Caco-2 (cell line): ENCODE measurements around the gene UBASH3B. TPM values are rescaled to one million over a fixed set of nuclear protein-coding genes. Genes with fewer than 3 reads are reported as not detected.

Source experiments
- BruUV-seq: library from RNA; stranded (reverse); fragments of 400-500 nt; replicated peaks from 2 replicates; lab custom pipeline; 2021; lab: Mats Ljungman, UMichigan
- CTCF ChIA-PET: fragments of 300-600 bp; sonication (Branson Sonifier 250); formaldehyde crosslinking; loops from one replicate; lab custom pipeline; 2022; ENCODE audit warnings: antibody characterized with exemption; lab: Charles Lee
- POLR2A ChIA-PET: fragments of 300-600 bp; sonication (Branson Sonifier 250); formaldehyde crosslinking; loops from one replicate; lab custom pipeline; 2022; ENCODE audit warnings: antibody characterized with exemption; lab: Charles Lee
- DNase-seq, 2 experiments: peaks; one replicate each; pipeline versions ENCODE4 v3.0.0 to v3.0.0-alpha.2; 2020 to 2022
- H3K27me3 ChIP-seq: replicated peaks from 2 replicates; pipeline ENCODE4 v1.6.0; 2011; ENCODE audit warnings: low read length; ENCODE audit not compliant: control insufficient read depth, insufficient read depth
- H3K36me3 ChIP-seq: 2 replicates; pipeline ENCODE4 v1.5.1; 2011; ENCODE audit warnings: low read length; ENCODE audit not compliant: control insufficient read depth, insufficient read depth
- H3K4me1 ChIP-seq: fragments of 250-450 bp; sonication (Bioruptor Pico); 2 replicates; pipeline ENCODE4 v1.5.1; 2020; ENCODE audit warnings: mild to moderate bottlenecking
- H3K4me3 ChIP-seq: 2 replicates; pipeline ENCODE4 v1.5.1; 2011; ENCODE audit warnings: low read depth, mild to moderate bottlenecking, control low read depth, low read length
- H3K9me3 ChIP-seq: fragments of 250-450 bp; sonication (Bioruptor Pico); 2 replicates; pipeline ENCODE4 v1.5.1; 2020; ENCODE audit warnings: mild to moderate bottlenecking, moderate library complexity
- H3K27ac Mint-ChIP-seq: one replicate; pipeline ENCODE4 v1.8.0; 2022; ENCODE audit warnings: mixed read lengths; ENCODE audit not compliant: unreplicated experiment
- H3K27me3 Mint-ChIP-seq: one replicate; pipeline ENCODE4 v1.8.0; 2022; ENCODE audit warnings: mixed read lengths; ENCODE audit not compliant: insufficient read depth, unreplicated experiment
- H3K36me3 Mint-ChIP-seq: one replicate; pipeline ENCODE4 v1.8.0; 2022; ENCODE audit warnings: mild to moderate bottlenecking, mixed read lengths; ENCODE audit not compliant: insufficient read depth, unreplicated experiment
- H3K4me1 Mint-ChIP-seq: one replicate; pipeline ENCODE4 v1.8.0; 2022; ENCODE audit warnings: low read depth, mixed read lengths; ENCODE audit not compliant: unreplicated experiment
- H3K4me3 Mint-ChIP-seq: one replicate; pipeline ENCODE4 v1.8.0; 2022; ENCODE audit warnings: mild to moderate bottlenecking, moderate library complexity, mixed read lengths; ENCODE audit not compliant: unreplicated experiment
- H3K9me3 Mint-ChIP-seq: one replicate; pipeline ENCODE4 v1.8.0; 2022; ENCODE audit warnings: mixed read lengths; ENCODE audit not compliant: unreplicated experiment
- intact Hi-C: fragments of 100-400 bp; cut with micrococcal nuclease; formaldehyde crosslinking; loops from one replicate; pipeline ENCODE4 v1.10.0; 2022; ENCODE audit not compliant: unreplicated experiment
- total RNA-seq: library from RNA; stranded (reverse); gene quantifications from 2 replicates; pipeline ENCODE4 v1.2.3, GENCODE V29; 2022
- TF ChIP-seq, protein P1 (sequence below), 2 experiments: fragments of 200-600 bp in 1 of 2; IDR thresholded peaks; 1 replicate in 1 of 2; 2 replicates in 1 of 2; pipeline versions ENCODE4 v1.5.1 to v1.8.0; 2011 to 2022; ENCODE audit warnings: antibody characterized with exemption in 1 of 2, control low read depth in 1 of 2, inconsistent platforms in 1 of 2, low read depth in 1 of 2, low read length in 1 of 2, mild to moderate bottlenecking in 1 of 2, moderate library complexity in 1 of 2; ENCODE audit not compliant: insufficient read depth in 1 of 2, severe bottlenecking in 1 of 2, unreplicated experiment in 1 of 2

UBASH3B gene
- total RNA-seq, 1 experiment from 2014 or later, result 21.5 TPM

DNA sequence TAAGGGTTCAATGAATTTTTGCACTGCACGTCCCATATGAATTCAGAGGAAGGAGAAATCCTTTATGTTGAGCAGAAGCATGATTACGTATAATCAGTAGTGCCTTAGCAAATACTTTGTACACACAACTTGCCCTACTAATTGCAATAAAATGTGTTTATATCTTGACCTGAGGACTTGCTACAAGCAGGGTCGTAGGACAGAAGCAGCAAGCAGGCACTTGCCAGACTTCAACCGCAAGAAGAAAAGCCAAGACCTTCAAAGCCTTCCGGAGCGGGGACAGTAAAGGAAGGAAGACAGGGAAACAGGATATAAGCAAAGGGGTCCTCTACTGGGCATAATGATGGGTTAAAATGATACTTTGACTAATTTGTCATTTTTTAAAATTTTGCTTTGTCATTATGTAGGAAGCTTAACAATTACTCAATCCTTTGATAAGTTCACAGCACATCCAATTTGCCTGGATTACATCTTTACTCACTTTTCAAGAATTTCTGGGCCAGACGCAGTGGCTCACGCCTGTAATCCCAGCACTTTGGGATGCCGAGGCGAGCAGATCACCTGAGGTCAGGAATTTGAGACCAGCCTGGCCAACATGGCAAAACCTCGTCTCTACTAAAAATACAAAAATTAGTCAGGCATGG, 23.2 kb upstream of the UBASH3B start:
- no peaks in the 10 kb centered on the region for H3K4me1 ChIP-seq
- ChIA-PET CTCF (interaction anchor here (1.0 to 1.5 kb wide), 4 partner anchors 123 to 152 kb away, joined by 3 to 5 read pairs (median 4); no protein-coding TSS in a partner anchor), POLR2A (no interaction called here)
- H3K9me3 ChIP-seq, result no peaks in the 10 kb centered on the region
- peaks cover 5% of the 10 kb centered on the region for H3K36me3 Mint-ChIP-seq
- no peaks in the 10 kb centered on the region for H3K27me3 ChIP-seq
- BruUV-seq, result no TSS peak
- H3K4me3 Mint-ChIP-seq, result no peak overlapping the region
- peaks cover 7% of the 10 kb centered on the region for H3K4me1 Mint-ChIP-seq
- intact Hi-C loops, result loop anchor here (5.0 kb wide), 1 partner anchor 1670 kb away; no protein-coding TSS in a partner anchor
- no peaks in the 10 kb centered on the region for H3K9me3 Mint-ChIP-seq
- peak in 1 of 2 experiments; percentile 17 for DNase-seq
- TF ChIP-seq, protein P1, sequence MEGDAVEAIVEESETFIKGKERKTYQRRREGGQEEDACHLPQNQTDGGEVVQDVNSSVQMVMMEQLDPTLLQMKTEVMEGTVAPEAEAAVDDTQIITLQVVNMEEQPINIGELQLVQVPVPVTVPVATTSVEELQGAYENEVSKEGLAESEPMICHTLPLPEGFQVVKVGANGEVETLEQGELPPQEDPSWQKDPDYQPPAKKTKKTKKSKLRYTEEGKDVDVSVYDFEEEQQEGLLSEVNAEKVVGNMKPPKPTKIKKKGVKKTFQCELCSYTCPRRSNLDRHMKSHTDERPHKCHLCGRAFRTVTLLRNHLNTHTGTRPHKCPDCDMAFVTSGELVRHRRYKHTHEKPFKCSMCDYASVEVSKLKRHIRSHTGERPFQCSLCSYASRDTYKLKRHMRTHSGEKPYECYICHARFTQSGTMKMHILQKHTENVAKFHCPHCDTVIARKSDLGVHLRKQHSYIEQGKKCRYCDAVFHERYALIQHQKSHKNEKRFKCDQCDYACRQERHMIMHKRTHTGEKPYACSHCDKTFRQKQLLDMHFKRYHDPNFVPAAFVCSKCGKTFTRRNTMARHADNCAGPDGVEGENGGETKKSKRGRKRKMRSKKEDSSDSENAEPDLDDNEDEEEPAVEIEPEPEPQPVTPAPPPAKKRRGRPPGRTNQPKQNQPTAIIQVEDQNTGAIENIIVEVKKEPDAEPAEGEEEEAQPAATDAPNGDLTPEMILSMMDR (IDR thresholded peaks at IDR 0.05; ENCODE audit: insufficient read depth in 1 of 2, low read depth in 1 of 2, low read length in 1 of 2, severe bottlenecking in 1 of 2, unreplicated experiment in 1 of 2), result no peak
- H3K4me3 ChIP-seq, result no peak overlapping the region
- no peaks in the 10 kb centered on the region for H3K27me3 Mint-ChIP-seq
- no peak overlapping the region for H3K27ac Mint-ChIP-seq
- no peaks in the 10 kb centered on the region for H3K36me3 ChIP-seq

DNA sequence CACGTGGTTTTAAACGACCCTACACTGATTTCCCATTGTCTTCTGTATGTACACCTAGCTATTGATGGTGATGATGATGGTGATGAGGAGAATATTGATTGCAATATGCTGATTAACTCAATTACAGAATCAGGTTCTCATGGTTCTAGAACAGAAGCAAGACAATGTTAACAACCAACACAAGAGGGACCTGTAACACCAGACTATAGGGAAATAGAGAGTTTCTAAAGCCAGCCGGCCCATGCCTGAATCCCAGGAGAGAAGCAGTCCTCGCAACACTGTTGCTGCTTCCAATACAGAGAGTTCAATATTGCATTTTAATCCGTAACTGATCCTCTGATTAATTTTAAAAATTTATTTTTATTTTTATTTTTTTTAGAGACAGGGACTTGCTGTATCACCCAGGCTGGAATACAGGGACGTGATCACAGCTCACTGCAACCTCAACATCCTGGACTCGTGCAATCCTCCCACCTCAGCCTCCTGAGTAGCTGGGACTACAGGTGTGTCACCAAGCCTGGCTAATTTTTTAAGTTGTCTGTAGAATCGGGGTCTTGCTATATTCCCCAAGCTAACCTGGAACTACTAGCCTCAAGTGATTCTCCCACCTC, 22.2 kb upstream of the UBASH3B start:
- Histone ChIP-seq H3K4me1 (no peaks in the 10 kb centered on the region), H3K36me3 (no peaks in the 10 kb centered on the region), H3K4me3 (no peak overlapping the region), H3K9me3 (no peaks in the 10 kb centered on the region), H3K27me3 (no peaks in the 10 kb centered on the region)
- POLR2A ChIA-PET, result no interaction called here
- H3K36me3 Mint-ChIP-seq, result peaks cover 5% of the 10 kb centered on the region
- DNase-seq, result peak; percentile 48 to 58
- CTCF ChIA-PET, result interaction anchor here (1.0 to 1.4 kb wide), 5 partner anchors 22 to 148 kb away, joined by 3 to 4 read pairs (median 4); no protein-coding TSS in a partner anchor
- no peaks in the 10 kb centered on the region for H3K9me3 Mint-ChIP-seq
- BruUV-seq, result no TSS peak
- H3K4me1 Mint-ChIP-seq, result peaks cover 7% of the 10 kb centered on the region
- H3K4me3 Mint-ChIP-seq, result no peak overlapping the region
- intact Hi-C loops, result loop anchor here (1.0 to 5.0 kb wide), 4 partner anchors 121 to 1669 kb away; no protein-coding TSS in a partner anchor
- TF ChIP-seq, protein P1 (IDR thresholded peaks at IDR 0.05; ENCODE audit: insufficient read depth in 1 of 2, low read depth in 1 of 2, low read length in 1 of 2, severe bottlenecking in 1 of 2, unreplicated experiment in 1 of 2), result peak; percentile 59 to 70
- no peaks in the 10 kb centered on the region for H3K27me3 Mint-ChIP-seq
- H3K27ac Mint-ChIP-seq, result no peak overlapping the region

DNA sequence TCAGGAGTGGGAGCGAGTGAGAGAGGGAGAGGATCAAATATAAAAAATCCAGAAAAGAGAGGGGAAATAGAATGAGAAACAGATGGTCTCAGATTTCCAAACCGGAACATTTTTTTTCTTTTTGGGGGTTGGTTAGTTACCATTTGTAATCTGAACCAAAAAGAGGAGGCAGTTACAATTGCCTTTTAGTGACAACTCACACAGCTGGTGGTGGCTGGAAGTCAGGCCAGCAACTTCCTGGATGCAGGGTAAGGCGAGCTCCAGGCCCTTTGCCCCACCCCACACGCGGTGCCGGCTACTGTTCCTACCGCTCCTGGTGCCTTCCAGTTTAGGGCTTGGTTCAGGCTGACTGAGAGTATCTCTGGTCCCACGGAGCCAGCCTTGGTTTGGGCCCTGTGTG, 21.0 kb upstream of the UBASH3B start:
- Histone ChIP-seq H3K4me3 (no peak overlapping the region), H3K27me3 (no peaks in the 10 kb centered on the region), H3K36me3 (no peaks in the 10 kb centered on the region), H3K4me1 (no peaks in the 10 kb centered on the region), H3K9me3 (no peaks in the 10 kb centered on the region)
- DNase-seq, result no peak
- ChIA-PET POLR2A (no interaction called here), CTCF (interaction anchor here (1.1 kb wide), 1 partner anchor 147 kb away, joined by 3 read pairs; no protein-coding TSS in a partner anchor)
- Mint-ChIP-seq H3K27me3 (no peaks in the 10 kb centered on the region), H3K36me3 (no peaks in the 10 kb centered on the region), H3K27ac (no peak overlapping the region), H3K4me1 (peaks cover 7% of the 10 kb centered on the region), H3K4me3 (no peak overlapping the region), H3K9me3 (no peaks in the 10 kb centered on the region)
- intact Hi-C loops, result loop anchor here (5.0 kb wide), 1 partner anchor 1668 kb away; no protein-coding TSS in a partner anchor
- no TSS peak for BruUV-seq
- TF ChIP-seq, protein P1 (IDR thresholded peaks at IDR 0.05; ENCODE audit: insufficient read depth in 1 of 2, low read depth in 1 of 2, low read length in 1 of 2, severe bottlenecking in 1 of 2, unreplicated experiment in 1 of 2), result no peak
